PC-3 (cell line): ENCODE measurements around the gene NCAPH2.

Experiments
- CTCF ChIP-seq: fragments of 300-600 bp; sonication (generic); conservative IDR thresholded peaks from 2 replicates; pipeline ENCODE4 v1.5.1; 2017; ENCODE audit warnings: antibody characterized with exemption, low read depth, mild to moderate bottlenecking, low read length
- EZH2 ChIP-seq: fragments of 300-600 bp; sonication (generic); IDR thresholded peaks from one replicate; pipeline ENCODE4 v1.6.1; 2017; ENCODE audit warnings: antibody characterized with exemption, mild to moderate bottlenecking, low read length; ENCODE audit not compliant: unreplicated experiment
- EZH2phosphoT487 ChIP-seq: fragments of 300-600 bp; sonication (generic); IDR thresholded peaks from 2 replicates; pipeline ENCODE4 v1.6.1; 2018; ENCODE audit warnings: mild to moderate bottlenecking, antibody characterized with exemption, low read length, borderline replicate concordance

- TF ChIP-seq CTCF (no peak), EZH2phosphoT487 (no peak), EZH2 (no peak)
These were observed 10.9 kb upstream of the NCAPH2 start for GRCh38 chr22:50497093-50497492.
